Bone marrow (tissue), 2 donors: ENCODE data around the gene AKAP11.
"Not testable (repeated sequence)": the region's sequence is repeated elsewhere in the genome, so short reads cannot be mapped to it uniquely, and the experiment has no call there.

ENCODE experiments used
- DNase-seq, 2 donors: peaks; one replicate each; lab custom pipeline; 2025; lab: John Stamatoyannopoulos, UW

Gene AKAP11

GRCh38 chr13:42272115-42272803 lies at the start of gene AKAP11:
Gene AKAP11 (plus strand): TSS chr13:42272152. CDS start chr13:42286349, 14,197 bp downstream.
- DNase-seq = peak; percentile 32 to 57

- DNase-seq = no peak
Measured at GRCh38 chr13:42223681-42224080, 48.3 kb upstream of the AKAP11 start.

GRCh38 chr13:42225051-42225450 lies 46.9 kb upstream of the AKAP11 start:
- no peak for DNase-seq

GRCh38 chr13:42226759-42227158 lies 45.2 kb upstream of the AKAP11 start:
- not testable (repeated sequence) for DNase-seq

- no peak for DNase-seq
Measured at GRCh38 chr13:42228527-42228926, 43.4 kb upstream of the AKAP11 start.

GRCh38 chr13:42229287-42229686 lies 42.7 kb upstream of the AKAP11 start:
- DNase-seq = no peak

- DNase-seq = no peak
Measured at GRCh38 chr13:42232671-42233070, 39.3 kb upstream of the AKAP11 start.

- no peak for DNase-seq
Measured at GRCh38 chr13:42233726-42234125, 38.2 kb upstream of the AKAP11 start.

GRCh38 chr13:42239161-42239560 lies 32.8 kb upstream of the AKAP11 start:
- DNase-seq = no peak

GRCh38 chr13:42239644-42240043 lies 32.3 kb upstream of the AKAP11 start:
- DNase-seq = no peak

- no peak for DNase-seq
Measured at GRCh38 chr13:42246541-42246940, 25.4 kb upstream of the AKAP11 start.

GRCh38 chr13:42247883-42248282 lies 24.1 kb upstream of the AKAP11 start:
- DNase-seq = no peak

- no peak for DNase-seq
Measured at GRCh38 chr13:42255886-42256285, 16.1 kb upstream of the AKAP11 start.

- DNase-seq = no peak
Measured at GRCh38 chr13:42258747-42259146, 13.2 kb upstream of the AKAP11 start.

- no peak for DNase-seq
Measured at GRCh38 chr13:42259515-42259914, 12.4 kb upstream of the AKAP11 start.

GRCh38 chr13:42260903-42261654 lies 10.9 kb upstream of the AKAP11 start:
- no peak for DNase-seq

- DNase-seq = no peak
Measured at GRCh38 chr13:42266473-42266872, 5.5 kb upstream of the AKAP11 start.

GRCh38 chr13:42270160-42270856 lies 1.6 kb upstream of the AKAP11 start:
- no peak for DNase-seq

- DNase-seq = no peak
Measured at GRCh38 chr13:42270857-42271215, 1.1 kb upstream of the AKAP11 start.

- DNase-seq = peak; percentile 81 to 96
Measured at GRCh38 chr13:42271337-42272114, 426 bp upstream of the AKAP11 start.

GRCh38 chr13:42272804-42273175 lies 838 bp downstream of the AKAP11 start:
- DNase-seq = no peak

- DNase-seq = no peak
Measured at GRCh38 chr13:42274386-42275097, 2.6 kb downstream of the AKAP11 start.
